Activated CD4-positive, alpha-beta T cell treated with anti-CD3 and anti-CD28 coated beads, Interleukin-2, amount 50 U/mL, for 4 hours (primary cell): ENCODE measurements around the gene POLD2.

Source experiments
- DNase-seq, 2 experiments: peaks; one replicate each; pipeline ENCODE4 v3.0.0-alpha.2; 2020

POLD2 gene

DNA sequence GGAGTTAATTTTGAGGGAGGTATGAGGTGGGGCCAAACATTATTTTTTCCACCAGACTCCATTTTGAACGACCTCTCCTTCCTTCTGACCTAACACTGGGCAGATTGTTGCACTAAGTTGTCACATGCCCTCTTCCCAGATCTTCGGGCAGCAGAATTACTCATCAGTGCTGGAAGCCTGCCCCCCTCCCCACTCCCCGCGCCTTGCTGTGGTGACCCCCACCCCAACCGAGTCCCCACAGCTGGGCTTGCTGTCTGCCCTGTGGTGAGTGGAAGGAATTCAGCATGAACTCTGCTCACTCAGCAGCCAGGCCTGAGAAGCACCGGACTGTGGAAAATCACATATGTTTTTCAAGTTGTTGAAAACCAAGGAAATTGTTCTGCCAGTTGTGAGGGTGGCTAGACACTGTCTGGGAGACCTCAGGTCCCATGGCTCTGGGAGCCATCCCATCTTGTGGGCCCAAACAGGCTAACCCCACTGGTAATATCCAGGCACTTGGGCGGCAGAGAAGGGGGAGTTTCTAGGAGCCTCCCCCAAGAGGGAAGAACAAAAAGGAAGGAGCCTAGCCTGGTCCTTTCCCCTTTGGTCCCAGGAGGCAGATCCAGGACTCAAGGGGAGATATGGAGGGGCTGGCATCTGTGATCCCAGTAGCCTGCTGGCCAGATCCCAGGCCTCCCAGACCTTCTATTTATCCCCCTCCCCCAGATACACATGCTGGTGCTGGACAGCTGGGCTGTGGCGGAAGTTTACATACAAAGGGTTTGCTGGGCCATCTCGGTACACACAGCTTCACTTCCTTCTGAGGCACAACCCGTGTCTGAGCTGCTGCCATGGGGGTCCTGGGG, 22.7 kb downstream of the POLD2 start:
- DNase-seq = no peak

DNA sequence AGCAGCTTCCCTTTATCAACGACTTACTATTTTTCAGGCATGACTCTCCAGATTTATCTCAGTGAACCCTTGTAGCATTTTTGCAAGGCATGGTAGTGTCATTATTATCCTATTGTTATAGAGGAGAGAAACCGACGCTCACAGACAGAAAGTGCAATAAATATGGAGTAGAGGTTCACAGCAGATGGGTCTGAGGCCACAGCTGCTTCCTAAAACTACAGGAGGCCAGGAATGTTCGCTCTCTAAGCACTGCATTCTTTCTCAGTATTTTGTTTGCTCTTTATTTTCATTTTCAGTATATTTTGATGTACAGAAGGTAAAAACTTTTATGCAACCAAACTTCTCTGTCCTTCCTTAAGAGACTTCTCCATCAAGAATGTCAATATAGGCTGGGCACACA, 23.7 kb downstream of the POLD2 start:
- no peak for DNase-seq

DNA sequence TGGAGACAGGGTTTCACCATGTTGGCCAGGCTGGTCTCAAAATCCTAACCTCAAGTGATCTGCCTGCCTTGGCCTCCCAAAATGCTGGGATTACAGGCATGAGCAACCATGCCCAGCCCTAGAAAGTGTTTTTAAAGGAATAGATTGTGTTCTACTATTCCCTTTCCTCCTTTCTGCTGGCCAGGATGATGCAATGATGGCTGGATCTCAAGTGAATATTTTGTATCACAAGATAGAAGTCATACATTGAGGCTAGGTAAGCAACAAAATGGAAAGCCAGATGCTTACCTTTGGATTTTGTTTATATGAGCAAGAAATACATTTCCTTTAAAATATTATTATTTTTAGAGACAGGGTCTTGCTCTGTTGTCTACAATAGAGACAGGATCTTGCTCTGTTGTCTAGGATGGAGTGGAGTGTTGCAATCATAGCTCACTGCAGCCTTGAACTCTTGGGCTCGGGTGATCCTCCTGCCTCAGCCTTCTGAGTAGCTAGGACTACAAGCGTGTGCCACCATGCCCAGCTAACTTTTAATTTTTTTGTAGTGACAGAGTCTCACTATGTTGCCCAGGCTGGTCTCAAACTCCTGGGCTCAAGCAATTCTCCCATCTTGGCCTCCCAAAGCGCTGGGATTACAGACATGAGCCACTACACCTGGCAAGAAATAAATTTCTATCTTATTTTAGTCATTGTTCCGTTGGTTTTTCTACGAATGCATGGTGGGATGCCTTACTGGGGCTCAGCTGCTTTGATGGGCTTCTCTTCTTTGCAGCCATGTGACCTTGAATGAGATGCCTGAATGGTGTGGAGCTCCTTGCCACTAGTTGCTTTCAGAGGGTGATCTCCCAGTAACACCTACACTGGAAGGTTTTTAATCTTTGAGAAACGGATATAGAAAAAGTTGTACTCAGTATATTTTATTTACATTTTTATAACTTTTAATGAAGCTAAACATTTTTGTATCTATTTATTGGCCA, 25.0 kb downstream of the POLD2 start:
- DNase-seq = no peak

DNA sequence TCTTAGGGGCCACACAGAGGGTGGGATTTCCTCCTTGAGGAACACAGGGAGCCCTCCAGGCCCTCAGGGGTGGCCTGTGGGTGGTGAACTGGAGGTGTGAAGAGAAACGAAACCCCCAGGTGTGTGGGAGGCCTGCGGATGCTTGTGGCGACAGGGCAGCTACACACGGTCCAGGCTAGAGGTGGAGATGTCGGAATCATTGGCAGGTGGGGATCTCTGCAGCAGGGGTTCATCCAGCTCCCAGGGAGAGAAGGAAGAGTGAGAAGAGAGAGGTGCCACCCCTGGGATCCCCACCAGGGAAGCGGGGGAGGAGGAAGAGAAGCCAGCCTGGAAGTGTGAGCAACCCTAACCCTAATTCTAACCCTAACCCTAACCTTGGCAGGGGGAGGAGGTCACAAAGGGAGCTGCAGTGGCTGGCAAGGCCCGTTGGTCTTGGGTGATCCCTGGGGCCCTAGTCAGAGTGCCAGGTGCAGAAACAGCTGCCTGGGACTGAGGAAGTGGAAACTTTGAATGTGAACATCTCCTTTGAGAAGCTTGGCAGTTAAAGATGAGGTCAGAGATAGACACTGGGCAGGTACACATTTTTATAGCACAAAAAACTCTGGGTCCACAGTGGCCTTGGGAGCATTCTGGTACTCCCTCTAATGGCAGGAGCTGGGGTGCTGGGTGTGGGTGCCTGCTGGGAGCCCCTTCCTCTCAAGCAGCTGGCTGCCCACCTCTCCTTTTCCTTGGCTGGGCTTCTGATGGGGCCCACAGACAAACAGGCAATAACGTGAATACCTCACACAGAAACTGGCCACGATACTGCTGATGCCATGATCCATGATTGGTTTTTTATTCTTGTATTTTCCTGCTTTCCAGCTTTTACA, 26.1 kb downstream of the POLD2 start:
- no peak for DNase-seq

DNA sequence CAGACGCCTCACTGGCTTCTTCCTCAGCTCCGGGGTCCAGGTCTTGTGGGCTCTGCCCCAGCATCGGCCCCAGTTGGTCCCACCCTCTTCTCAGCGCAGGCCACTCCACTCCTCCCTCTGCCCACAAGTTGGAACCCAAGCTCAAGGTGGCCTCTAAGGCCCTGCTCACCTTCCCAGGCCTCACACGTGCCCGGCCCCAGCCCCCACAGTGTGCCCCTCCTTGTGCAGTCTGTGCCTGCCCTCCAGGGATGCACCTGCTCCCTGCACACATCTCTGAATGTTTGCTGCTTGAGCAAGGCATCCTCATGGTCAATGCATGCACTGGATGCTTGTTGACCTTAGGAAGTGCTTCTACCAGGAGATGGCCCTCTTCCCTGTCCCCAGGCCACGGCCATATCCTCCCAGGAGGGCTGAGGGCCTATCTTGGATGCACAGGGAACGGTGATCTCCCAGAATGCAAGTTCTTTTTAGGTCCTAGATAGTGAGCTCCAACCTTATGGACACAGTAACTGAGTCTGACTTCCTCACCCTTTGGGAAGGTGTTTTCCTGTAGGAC, 26.9 kb downstream of the POLD2 start:
- DNase-seq = no peak

DNA sequence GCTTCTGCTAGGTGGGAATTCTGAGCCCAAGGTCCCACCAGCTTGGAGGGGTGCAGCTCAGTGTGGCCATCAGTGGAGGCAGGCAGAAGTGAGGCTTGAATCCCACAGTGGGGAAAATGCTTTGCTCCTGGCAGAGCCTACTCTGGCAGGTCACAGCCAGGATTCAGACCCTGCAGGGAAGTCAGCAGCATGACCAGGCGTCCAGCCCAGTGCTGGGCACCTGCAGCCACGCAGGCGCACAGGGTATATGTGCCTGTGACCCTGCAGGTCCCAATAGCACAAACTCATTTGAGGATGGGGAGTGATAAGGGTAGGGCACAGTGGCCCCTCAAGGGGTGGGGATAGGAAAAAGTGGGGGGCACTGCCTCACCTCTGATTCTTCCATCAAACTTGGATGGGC, 27.6 kb downstream of the POLD2 start:
- DNase-seq = no peak

DNA sequence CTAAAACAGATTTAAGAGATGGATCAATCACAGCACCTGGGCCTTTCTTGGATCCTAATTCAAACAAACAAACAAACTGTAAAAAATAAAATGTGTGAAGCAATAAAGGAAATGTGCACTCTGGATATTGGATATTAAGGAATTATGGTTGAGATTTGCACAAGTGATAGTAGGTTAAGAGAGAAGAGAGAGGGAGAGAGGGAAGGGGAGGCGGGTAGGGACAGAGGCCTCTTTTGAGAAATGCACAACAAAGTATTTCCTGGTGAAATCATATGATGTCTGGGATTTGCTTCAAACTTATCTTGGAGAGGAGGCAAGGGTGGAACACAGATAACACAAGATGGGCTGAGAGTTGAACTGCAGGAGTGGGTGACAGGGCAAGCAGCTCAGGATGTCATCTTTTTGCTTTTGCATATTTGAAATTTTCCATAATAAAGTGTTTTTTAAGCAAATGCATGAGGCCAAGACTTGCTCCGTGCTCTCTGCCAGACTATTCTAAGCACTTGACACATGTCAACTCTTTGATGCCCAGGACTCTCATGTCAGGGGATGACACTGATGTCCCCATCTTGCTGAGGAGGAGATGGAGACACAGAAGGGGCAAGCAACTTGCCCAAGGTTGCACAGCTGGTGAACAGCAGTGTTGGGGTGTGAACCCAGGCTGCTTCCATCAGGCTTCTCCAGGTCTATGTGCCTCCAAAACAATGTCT, 28.3 kb downstream of the POLD2 start:
- DNase-seq = no peak

DNA sequence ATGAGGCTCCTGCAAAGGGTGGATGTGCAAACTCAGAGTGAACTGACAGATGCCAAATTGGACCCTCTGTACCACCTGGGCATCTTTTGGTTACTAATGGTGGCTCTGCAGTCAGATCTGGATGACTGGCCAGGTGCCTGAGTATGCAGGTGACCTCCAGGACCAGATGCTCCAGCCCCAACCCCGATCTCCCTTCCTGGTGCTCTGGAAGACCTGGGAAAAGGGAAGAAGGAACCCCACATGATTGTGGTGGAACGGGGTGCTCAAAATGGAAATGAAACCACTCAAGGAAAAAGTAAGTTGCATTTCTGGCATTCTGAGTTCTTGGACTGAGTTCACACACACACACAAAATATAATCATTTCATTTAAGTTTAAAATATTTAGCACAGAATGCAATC, 29.0 kb downstream of the POLD2 start:
- DNase-seq = no peak

DNA sequence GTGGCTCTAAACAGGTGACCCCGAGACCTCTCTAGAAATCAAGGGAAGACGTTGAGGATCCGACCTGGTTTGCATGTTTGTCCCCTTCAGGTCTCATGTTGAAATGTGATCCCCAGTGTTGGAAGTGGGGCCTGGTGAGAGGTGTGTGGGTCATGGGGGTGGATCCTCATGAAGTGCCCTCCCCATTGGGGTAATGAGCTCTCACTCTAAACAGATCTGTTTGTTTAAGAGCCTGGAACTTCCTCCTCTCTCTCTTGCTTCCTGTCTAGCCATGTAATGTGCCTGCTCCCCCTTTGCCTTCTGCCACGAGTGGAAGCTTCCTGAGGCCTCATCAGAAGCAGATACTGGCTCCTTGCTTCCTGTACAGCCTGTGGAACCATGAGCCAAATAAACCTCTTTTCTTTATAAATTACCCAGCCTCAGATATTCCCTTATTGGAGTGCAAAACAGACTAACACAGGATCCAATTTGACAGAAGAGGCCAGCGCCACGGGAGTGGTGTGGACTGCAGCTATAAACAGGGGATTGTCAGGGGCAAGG, 30.2 kb downstream of the POLD2 start:
- DNase-seq = no peak

DNA sequence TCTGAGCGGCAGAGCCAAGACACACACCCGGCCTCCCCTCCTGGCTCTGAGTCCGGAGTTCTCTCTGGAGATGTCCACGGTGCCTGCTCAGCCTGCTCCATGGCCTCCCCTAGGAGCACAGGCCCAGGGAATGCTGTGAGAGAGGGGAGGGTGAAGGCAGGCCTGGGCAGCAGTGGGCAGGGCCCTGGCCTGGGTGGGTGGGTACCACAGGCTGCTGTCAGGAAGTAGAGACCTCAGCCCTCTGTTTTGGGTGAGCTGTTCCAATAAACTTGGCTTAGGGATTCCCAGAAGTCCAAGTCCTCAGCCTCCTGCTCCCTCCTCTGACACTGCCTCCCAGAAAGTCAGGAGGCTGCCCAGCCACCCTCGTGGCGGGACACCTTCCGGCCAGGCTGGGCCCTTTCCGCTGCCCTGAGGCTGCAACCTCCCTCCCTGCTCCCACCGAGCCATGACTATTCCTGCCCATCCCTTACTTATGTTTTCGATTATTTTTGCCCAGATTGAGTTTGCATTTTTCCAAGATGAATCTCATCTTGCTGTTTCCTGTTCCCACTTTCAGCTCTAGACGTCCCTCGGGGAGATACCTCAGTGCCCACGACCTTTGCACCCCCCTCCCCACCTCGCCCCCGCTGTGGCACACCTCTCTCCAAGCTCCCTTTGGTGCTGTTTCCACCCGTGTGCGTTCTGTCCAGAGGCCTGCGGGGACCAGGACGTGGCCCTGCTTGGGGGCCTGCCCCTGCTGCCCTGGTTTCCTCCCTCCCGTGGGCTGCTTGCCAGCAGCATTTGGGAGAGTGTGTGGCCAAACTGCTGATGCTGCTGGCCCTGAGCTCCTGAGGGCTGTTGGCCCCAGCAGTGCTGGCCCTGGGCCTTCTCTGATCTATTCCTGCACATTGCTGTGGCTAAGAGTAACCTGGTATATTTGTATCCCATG, 35.2 kb downstream of the POLD2 start:
- DNase-seq = no peak

DNA sequence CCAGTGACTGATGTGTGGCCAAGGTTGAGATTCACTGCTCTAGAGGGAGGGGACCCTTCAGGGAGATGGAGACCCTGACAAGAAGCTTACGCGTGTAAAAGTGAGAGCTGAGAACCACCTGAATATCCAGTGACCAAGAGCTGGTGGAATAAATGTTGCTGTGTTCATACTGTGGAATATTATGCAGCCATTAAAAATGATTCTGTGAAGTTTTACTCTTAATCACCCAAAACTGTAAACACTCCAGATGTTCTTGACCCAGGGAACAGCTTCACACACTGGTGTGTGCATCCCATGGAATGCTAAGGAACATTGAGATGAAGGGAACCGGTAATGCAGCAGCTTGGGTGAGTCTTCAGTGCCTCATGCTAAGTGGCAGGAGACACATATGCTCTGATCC, 36.7 kb downstream of the POLD2 start:
- no peak for DNase-seq

DNA sequence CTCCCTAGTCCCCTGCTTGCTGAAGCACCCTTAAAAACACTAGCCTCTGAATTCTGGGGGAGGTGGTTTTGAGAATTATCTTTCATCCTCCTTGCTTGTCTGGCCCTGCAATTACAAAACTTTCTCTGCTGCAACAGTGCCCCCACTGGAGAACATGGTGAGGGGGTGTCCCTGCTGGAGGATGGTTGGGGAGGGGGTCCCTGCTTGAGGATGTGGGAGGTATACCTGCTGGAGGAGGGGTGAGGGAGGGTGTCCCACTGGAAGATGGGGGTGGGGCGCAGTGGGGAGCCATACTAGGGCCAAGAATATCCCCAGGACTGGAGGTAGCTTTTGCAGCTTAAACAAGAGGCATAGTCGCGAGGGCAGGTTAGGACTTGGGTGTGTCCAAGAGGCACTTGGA, 37.8 kb downstream of the POLD2 start:
- DNase-seq = no peak

DNA sequence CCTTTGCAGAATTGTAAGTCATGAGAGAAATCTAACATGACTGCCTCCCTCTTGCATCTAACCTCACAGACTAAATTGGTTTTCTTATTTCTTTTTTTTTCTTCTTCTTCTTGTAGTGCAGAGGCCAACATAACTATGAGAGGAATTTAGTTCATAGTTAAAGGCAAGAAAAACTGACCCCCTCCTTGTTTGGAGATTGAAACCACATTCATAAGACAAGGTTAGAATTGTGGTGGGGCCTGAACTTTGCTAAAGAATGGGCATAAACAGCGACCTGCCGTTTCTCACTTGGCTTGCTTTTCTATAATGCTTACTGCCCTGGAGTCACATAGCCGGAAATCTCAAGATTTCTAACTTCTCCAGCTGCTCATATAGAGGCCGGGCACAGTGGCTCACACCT, 38.6 kb downstream of the POLD2 start:
- DNase-seq = no peak

DNA sequence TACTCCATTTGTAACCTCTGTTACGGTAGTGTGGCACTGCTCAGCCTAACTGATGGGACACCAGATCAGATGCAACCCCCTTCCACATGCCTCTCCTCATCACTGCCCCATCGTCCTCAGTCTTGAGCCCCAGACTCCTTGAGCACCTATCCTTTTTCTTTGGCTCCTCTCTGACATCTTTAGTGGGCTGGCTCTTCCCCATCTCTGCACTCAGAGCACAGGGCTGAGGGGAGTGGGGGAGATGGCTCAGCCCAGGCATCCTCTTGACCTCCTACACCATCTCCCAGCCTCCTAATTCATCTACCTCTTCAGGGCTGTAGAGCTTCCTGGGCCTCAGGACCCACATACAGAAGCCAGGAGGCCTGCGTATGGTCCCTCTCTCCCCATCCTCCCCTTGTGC, 39.6 kb downstream of the POLD2 start:
- DNase-seq = no peak

DNA sequence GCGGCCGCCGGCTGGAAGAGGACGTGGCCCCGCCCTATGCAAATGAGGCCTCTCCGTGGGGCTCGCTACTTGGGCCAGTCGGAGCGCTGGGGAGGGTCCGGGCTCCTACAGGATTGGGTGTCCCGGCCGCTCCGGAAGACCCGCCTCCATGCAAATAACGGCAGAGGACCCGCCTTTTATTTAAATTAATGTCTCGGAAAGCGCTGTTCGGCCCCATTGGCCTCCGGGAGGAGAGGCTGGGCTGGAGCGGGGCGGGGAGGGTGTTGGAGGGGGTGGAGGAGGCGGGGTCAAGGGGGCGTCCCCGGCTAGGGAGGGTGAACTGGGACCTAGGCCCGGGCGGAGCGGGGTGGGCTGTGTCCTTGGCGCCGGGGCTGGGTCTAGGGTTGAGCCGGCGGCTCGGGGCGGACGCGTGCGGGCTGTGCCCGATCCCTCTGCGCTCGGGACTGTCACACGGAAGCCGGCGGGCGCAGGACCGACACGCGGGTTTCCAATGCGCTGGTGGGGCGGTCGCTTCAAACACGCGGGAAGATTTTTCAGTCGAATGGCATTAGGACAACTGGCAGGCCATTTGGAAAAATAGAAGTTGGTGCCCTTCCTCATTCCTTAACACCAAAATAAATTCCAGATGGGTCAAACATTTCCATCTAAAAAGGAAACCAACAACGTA, 40.7 kb downstream of the POLD2 start:
- peak; percentile 95 to 98 for DNase-seq

DNA sequence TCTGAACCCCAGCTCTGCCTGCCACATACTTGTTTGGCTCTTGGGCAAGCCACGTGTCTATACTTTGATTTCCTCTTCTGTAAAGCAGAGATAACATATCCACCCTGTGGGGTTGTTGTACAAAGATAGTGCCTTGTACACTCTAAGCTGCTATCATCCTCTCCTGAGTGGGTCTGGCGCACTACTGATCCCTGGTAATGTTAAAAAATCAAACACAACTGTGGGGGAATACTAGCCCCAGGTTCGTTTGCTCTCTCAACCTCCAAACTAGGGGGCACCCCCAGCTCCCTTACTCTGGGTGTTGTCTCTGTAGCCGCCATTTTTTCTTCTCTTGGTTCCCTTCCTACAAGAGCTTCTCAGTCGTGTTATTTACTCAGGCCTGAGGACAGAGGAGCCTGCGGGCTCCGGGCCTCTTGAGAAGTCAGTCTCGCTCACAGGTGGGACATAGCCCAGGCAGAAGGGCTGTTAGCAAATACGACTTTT, 42.0 kb downstream of the POLD2 start:
- DNase-seq = no peak

DNA sequence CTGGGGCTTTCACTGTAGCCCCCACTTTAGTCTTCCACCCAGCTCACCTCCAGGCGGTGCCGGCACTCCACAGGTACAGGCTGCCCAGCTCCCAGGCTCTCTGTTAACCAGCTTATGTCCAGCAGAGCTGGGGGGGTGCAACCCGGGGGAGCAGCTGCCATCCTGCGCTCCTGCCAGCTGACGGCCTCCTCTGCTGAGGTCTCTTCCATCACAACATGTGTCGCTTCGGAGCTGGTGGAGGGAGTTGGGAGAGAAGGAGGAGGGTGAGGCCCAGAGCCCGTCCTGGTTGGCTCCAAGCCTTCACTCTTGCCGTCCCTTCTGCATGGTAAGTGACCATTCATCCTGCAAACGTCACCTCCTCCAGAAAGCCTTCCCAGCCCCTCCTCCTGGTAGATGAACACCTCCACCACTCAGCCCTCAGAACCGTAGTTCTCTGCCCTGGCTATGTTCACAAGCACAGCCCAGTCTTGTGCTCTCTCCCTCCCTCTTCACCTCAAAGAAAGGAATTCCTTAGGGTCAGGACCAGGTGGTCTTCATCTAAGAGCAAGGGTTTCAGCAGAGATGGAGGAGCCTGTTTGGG, 42.6 kb downstream of the POLD2 start:
- no peak for DNase-seq

DNA sequence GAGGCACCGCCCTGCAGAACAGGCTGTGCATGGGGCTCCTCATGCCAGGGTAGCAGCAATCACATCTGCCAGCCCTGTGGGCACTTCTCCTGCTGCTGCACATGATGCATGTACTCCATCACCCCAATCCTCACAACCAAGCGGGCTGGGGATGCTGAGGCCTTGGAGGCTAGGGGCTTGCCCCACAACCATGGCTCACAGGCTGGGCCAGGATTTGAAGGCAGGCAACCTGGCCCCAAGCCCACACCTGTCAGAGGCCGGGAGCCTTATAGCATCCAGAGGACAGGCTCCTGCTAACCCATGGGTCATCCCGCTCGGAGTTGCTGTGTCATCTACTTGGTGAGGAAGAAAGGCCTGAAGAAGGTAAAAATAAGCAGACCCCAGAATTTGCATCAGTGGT, 43.2 kb downstream of the POLD2 start:
- DNase-seq = no peak

DNA sequence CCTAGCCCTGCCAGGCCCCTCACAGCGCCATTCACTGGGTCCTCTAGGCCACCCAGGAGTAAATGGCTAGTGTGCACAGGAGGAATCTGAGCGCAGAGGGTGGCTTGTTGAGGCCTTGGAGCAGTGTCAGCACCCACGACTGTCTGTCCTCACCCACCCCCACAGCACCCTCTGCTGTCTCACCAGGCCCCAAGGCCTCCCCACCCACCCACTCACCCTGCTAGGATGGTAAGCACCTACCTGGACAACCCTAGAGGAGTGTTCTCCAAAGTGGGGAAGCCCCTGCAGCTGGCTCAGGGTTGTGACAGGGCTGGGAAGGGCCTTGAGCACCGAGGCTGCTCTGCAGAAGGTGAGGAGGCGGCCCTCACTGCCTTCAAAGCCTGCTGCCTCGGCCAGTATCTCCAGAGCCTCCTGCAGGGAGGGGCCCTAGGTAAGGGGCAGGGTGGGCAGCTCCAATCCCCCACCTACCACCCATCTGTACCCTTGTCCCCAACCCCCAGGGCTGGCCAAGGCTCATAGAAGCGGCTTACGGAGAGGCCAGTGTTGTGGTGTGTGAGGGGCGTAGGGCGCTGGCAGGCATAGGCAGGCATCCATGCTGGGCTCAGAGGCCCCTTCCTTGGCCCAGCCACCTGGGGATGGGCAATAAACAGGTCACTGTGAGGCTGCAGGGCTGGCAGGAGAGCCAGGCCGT, 43.9 kb downstream of the POLD2 start:
- DNase-seq = no peak
